A549 (cell line): ENCODE data around the gene GAA. TPM values are rescaled to one million over a fixed set of nuclear protein-coding genes. Genes with fewer than 3 reads are reported as not detected.

Source experiments
- ATAC-seq, 2 experiments: fragments of 200-7000 bp in 1 of 2; fragments of >200 bp in 1 of 2; cut with Nextera tagmentation in 1 of 2; cut with Tn5 transposase in 1 of 2; 3 replicates each; pipeline versions ENCODE4 v1.8.0 to v1.9.1; 2018 to 2020; ENCODE audit warnings: mild to moderate bottlenecking in 1 of 2, moderate library complexity in 1 of 2
- CTCF ChIA-PET: fragments of 300-600 bp; sonication (Branson Sonifier 250); formaldehyde crosslinking; extraction: SDS; loops from one replicate; lab custom pipeline; 2021; ENCODE audit warnings: antibody characterized with exemption, inconsistent platforms; lab: Yijun Ruan, JAX
- POLR2A ChIA-PET: fragments of 350-600 bp; formaldehyde crosslinking; extraction: SDS; loops from one replicate; lab custom pipeline; 2021; ENCODE audit warnings: antibody characterized with exemption, inconsistent platforms; lab: Yijun Ruan, JAX
- DNase-seq, 2 experiments: peaks; one replicate each; pipeline versions ENCODE4 v3.0.0 to v3.0.0-alpha.2; 2011 to 2016; ENCODE audit warnings: low read depth in 1 of 2, low spot score in 1 of 2
- FAIRE-seq: peaks from 2 replicates; lab custom pipeline; 2011; peaks lifted over from hg19 to GRCh38; lab: Jason Lieb, UNC
- H3K27ac ChIP-seq, 2 experiments: fragments of >200 bp; sonication (Bioruptor Twin); formaldehyde crosslinking; 3 replicates each; pipeline ENCODE4 v1.5.1; 2016 to 2017
- H3K4me1 ChIP-seq: fragments of >200 bp; sonication (Bioruptor Twin); formaldehyde crosslinking; 3 replicates; pipeline ENCODE4 v1.6.1; 2016
- H3K4me2 ChIP-seq: fragments of >200 bp; sonication (Bioruptor Twin); formaldehyde crosslinking; 3 replicates; pipeline ENCODE4 v1.6.1; 2016
- H3K4me3 ChIP-seq: fragments of >200 bp; sonication (Bioruptor Twin); formaldehyde crosslinking; 3 replicates; pipeline ENCODE4 v1.5.1; 2016
- H3K9me3 ChIP-seq: fragments of >200 bp; sonication (Bioruptor Twin); formaldehyde crosslinking; 3 replicates; pipeline ENCODE4 v1.6.1; 2016
- BHLHE40 ChIP-seq: IDR thresholded peaks from 2 replicates; pipeline ENCODE4 v1.6.1; 2012; ENCODE audit warnings: low read depth, low read length, inconsistent platforms
- CBX2 ChIP-seq: fragments of 200-600 bp; sonication (generic); IDR thresholded peaks from 2 replicates; pipeline ENCODE4 v1.6.1; 2016; ENCODE audit warnings: low read depth, mild to moderate bottlenecking, borderline replicate concordance
- CBX8 ChIP-seq: fragments of 200-600 bp; sonication (generic); IDR thresholded peaks from 2 replicates; pipeline ENCODE4 v1.6.1; 2016
- ELK1 ChIP-seq: fragments of 150-350 bp; IDR thresholded peaks from 2 replicates; pipeline ENCODE4 v1.6.1; 2014; ENCODE audit warnings: low read depth, mild to moderate bottlenecking, low read length
- EP300 ChIP-seq, 2 experiments: fragments of >200 bp; sonication (Bioruptor Twin); formaldehyde crosslinking; IDR thresholded peaks; 2 replicates in 1 of 2; 3 replicates in 1 of 2; pipeline ENCODE4 v1.6.1; 2016 to 2017
- ESRRA ChIP-seq: fragments of 150-350 bp; IDR thresholded peaks from 2 replicates; pipeline ENCODE4 v1.6.1; 2014; ENCODE audit warnings: mild to moderate bottlenecking, low read length, borderline replicate concordance
- FOSB ChIP-seq: fragments of 250-450 bp; sonication (Bioruptor Pico); IDR thresholded peaks from 2 replicates; pipeline ENCODE4 v1.5.0; 2020; ENCODE audit warnings: mild to moderate bottlenecking, moderate library complexity
- FOSL2 ChIP-seq, 2 experiments: fragments of 450-650 bp in 1 of 2; fragments of >200 bp in 1 of 2; sonication (Bioruptor Twin) in 1 of 2; formaldehyde crosslinking; IDR thresholded peaks; 2 replicates each; pipeline versions ENCODE4 v1.5.0 to v1.6.1; 2016 to 2020; ENCODE audit warnings: mild to moderate bottlenecking in 1 of 2, moderate library complexity in 1 of 2
- FOXS1 ChIP-seq: fragments of 250-450 bp; sonication (Bioruptor Pico); IDR thresholded peaks from 2 replicates; pipeline ENCODE4 v1.5.0; 2020; ENCODE audit warnings: mild to moderate bottlenecking, moderate library complexity
- HOXA7 ChIP-seq: fragments of 250-450 bp; sonication (Bioruptor Pico); IDR thresholded peaks from 2 replicates; pipeline ENCODE4 v1.5.0; 2020; ENCODE audit warnings: mild to moderate bottlenecking, moderate library complexity
- HOXB13 ChIP-seq: fragments of 250-450 bp; sonication (Bioruptor Pico); IDR thresholded peaks from 2 replicates; pipeline ENCODE4 v1.5.0; 2020; ENCODE audit warnings: low read depth, mild to moderate bottlenecking, moderate library complexity
- HOXB5 ChIP-seq: fragments of 250-450 bp; sonication (Bioruptor Pico); IDR thresholded peaks from 2 replicates; pipeline ENCODE4 v1.5.0; 2020; ENCODE audit warnings: mild to moderate bottlenecking, moderate library complexity
- JUN ChIP-seq, 2 experiments: fragments of >200 bp; sonication (Bioruptor Twin); formaldehyde crosslinking; IDR thresholded peaks; 2 replicates in 1 of 2; 3 replicates in 1 of 2; pipeline ENCODE4 v1.6.1; 2016 to 2017
- MAZ ChIP-seq: fragments of 150-350 bp; IDR thresholded peaks from 2 replicates; pipeline ENCODE4 v1.6.1; 2014; ENCODE audit warnings: antibody characterized with exemption, low read depth, low read length, borderline replicate concordance
- NFE2L2 ChIP-seq: fragments of 150-350 bp; conservative IDR thresholded peaks from 2 replicates; pipeline ENCODE4 v1.6.1; 2014; ENCODE audit warnings: low read length
- PBX3 ChIP-seq: IDR thresholded peaks from 2 replicates; pipeline ENCODE4 v1.6.1; 2012
- RCOR1 ChIP-seq: fragments of 150-350 bp; IDR thresholded peaks from 2 replicates; pipeline ENCODE4 v1.6.1; 2014; ENCODE audit warnings: antibody characterized with exemption, low read length, low read depth
- SREBF2 ChIP-seq: fragments of 450-650 bp; IDR thresholded peaks from 2 replicates; pipeline ENCODE4 v1.6.1; 2014; ENCODE audit warnings: mild to moderate bottlenecking, moderate library complexity
- TP53 ChIP-seq: fragments of 250-450 bp; sonication (Bioruptor Pico); IDR thresholded peaks from 2 replicates; pipeline ENCODE4 v1.5.0; 2021; ENCODE audit warnings: mild to moderate bottlenecking, moderate library complexity
- ZC3H11A ChIP-seq: fragments of 450-650 bp; IDR thresholded peaks from 2 replicates; pipeline ENCODE4 v1.6.1; 2014; ENCODE audit warnings: antibody characterized with exemption, mild to moderate bottlenecking
- ZFP36 ChIP-seq: fragments of 450-650 bp; IDR thresholded peaks from 2 replicates; pipeline ENCODE4 v1.6.1; 2014; ENCODE audit warnings: borderline replicate concordance; ENCODE audit not compliant: partially characterized antibody
- ZSCAN20 ChIP-seq: fragments of 250-450 bp; sonication (Bioruptor Pico); IDR thresholded peaks from 2 replicates; pipeline ENCODE4 v1.8.0; 2022; ENCODE audit warnings: mild to moderate bottlenecking, moderate library complexity
- whole genome bisulfite sequencing: methylation state at CpG from one replicate; pipeline ENCODE4 v1.1.6; 2017; ENCODE audit errors: missing lambda C conversion rate; 5-methylcytosine and 5-hydroxymethylcytosine counted together
- polyA plus RNA-seq, 4 experiments: library from polyadenylated mRNA; depleted of rRNA in 3 of 4; stranded (reverse); fragments of >200 nt; fragmentation: RNase III in 1 of 4; extraction: RNeasy Plus Mini Kit Qiagen cat#74134 plus additional on column Dnase treatment in 1 of 4; gene quantifications; 2 replicates in 3 of 4; 3 replicates in 1 of 4; pipeline ENCODE4 v1.2.3, GENCODE V29; 2011 to 2017
- TF ChIP-seq, protein P1 (sequence below): IDR thresholded peaks from 2 replicates; pipeline ENCODE4 v1.6.1; 2012; ENCODE audit warnings: low read depth, borderline replicate concordance
- TF ChIP-seq, protein P2 (sequence below): fragments of 250-450 bp; sonication (Bioruptor Pico); IDR thresholded peaks from 2 replicates; pipeline ENCODE4 v1.5.0; 2021; ENCODE audit warnings: mild to moderate bottlenecking, moderate library complexity, borderline replicate concordance
- TF ChIP-seq, protein P3 (sequence below): fragments of 200-600 bp; sonication (generic); IDR thresholded peaks from 2 replicates; pipeline ENCODE4 v1.6.1; 2016; ENCODE audit warnings: antibody characterized with exemption, mild to moderate bottlenecking, moderate library complexity

GAA gene
- polyA plus RNA-seq, 2 of the 4 experiments (the other 2 are of a cell fraction): 5.7 to 47.4 TPM

- ChIA-PET CTCF (interaction anchor here (1.2 to 11.7 kb wide), 2 partner anchors 10 to 105 kb away, joined by 4 to 99 read pairs; partner anchors contain the start of gene GAA), POLR2A (no interaction called here)
- DNase-seq: no peak
- Histone ChIP-seq H3K4me2 (no peak overlapping the region), H3K27ac (no peak overlapping the region), H3K4me3 (no peak overlapping the region), H3K4me1 (no peaks in the 10 kb centered on the region), H3K9me3 (no peaks in the 10 kb centered on the region)
- TF ChIP-seq HOXA7: no peak
- no peak for TF ChIP-seq TP53 (CRISPR knock-in tag)
- no peak for TF ChIP-seq MAZ
- TF ChIP-seq SREBF2: no peak
- no peak for TF ChIP-seq CBX8
- TF ChIP-seq PBX3: no peak
- no peak for TF ChIP-seq ELK1
- no peak for TF ChIP-seq FOXS1 (CRISPR knock-in tag)
- no peak for TF ChIP-seq HOXB5 (CRISPR knock-in tag)
- no peak for TF ChIP-seq FOSL2 (IDR thresholded peaks at IDR 0.05)
- TF ChIP-seq FOSL2 (CRISPR knock-in tag; IDR thresholded peaks at IDR 0.05): no peak
- TF ChIP-seq, protein P1, sequence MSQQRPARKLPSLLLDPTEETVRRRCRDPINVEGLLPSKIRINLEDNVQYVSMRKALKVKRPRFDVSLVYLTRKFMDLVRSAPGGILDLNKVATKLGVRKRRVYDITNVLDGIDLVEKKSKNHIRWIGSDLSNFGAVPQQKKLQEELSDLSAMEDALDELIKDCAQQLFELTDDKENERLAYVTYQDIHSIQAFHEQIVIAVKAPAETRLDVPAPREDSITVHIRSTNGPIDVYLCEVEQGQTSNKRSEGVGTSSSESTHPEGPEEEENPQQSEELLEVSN: no peak
- no peak for TF ChIP-seq NFE2L2
- TF ChIP-seq FOSB (CRISPR knock-in tag): no peak
- no peak for TF ChIP-seq EP300 (IDR thresholded peaks at IDR 0.05)
- no peak for FAIRE-seq
- WGBS: 89% methylated on average over 19 of the region's 21 CpGs
- no peak for ATAC-seq
Observed at GRCh38 chr17:80110927-80111701, 9.7 kb downstream of the GAA start.

- Histone ChIP-seq H3K9me3 (no peaks in the 10 kb centered on the region), H3K4me1 (no peaks in the 10 kb centered on the region), H3K4me2 (no peak overlapping the region), H3K27ac (no peak overlapping the region), H3K4me3 (no peak overlapping the region)
- ChIA-PET CTCF (interaction anchor here (0.8 to 11.7 kb wide), 5 partner anchors 8 to 84 kb away, joined by 3 to 99 read pairs (median 4); partner anchors contain the start of gene GAA), POLR2A (interaction anchor here (1.3 kb wide), 1 partner anchor 10 kb away, joined by 6 read pairs; the partner anchor contains the start of gene GAA)
- DNase-seq (peak in 1 of 2 experiments; percentile 36), ATAC-seq (peak; percentile 63 to 71; a peak in 5 of 6 replicates), FAIRE-seq (no peak)
- 86% methylated on average over 25 of the region's 26 CpGs for WGBS
- TF ChIP-seq TP53 (CRISPR knock-in tag): no peak
- no peak for TF ChIP-seq HOXA7
- TF ChIP-seq CBX2: no peak
- TF ChIP-seq, protein P2, sequence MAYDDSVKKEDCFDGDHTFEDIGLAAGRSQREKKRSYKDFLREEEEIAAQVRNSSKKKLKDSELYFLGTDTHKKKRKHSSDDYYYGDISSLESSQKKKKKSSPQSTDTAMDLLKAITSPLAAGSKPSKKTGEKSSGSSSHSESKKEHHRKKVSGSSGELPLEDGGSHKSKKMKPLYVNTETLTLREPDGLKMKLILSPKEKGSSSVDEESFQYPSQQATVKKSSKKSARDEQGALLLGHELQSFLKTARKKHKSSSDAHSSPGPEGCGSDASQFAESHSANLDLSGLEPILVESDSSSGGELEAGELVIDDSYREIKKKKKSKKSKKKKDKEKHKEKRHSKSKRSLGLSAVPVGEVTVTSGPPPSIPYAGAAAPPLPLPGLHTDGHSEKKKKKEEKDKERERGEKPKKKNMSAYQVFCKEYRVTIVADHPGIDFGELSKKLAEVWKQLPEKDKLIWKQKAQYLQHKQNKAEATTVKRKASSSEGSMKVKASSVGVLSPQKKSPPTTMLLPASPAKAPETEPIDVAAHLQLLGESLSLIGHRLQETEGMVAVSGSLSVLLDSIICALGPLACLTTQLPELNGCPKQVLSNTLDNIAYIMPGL: no peak
- TF ChIP-seq JUN (IDR thresholded peaks at IDR 0.05): no peak
- TF ChIP-seq ZSCAN20: no peak
- no peak for TF ChIP-seq ZC3H11A
- TF ChIP-seq HOXB13: no peak
- no peak for TF ChIP-seq RCOR1
- TF ChIP-seq, protein P3, sequence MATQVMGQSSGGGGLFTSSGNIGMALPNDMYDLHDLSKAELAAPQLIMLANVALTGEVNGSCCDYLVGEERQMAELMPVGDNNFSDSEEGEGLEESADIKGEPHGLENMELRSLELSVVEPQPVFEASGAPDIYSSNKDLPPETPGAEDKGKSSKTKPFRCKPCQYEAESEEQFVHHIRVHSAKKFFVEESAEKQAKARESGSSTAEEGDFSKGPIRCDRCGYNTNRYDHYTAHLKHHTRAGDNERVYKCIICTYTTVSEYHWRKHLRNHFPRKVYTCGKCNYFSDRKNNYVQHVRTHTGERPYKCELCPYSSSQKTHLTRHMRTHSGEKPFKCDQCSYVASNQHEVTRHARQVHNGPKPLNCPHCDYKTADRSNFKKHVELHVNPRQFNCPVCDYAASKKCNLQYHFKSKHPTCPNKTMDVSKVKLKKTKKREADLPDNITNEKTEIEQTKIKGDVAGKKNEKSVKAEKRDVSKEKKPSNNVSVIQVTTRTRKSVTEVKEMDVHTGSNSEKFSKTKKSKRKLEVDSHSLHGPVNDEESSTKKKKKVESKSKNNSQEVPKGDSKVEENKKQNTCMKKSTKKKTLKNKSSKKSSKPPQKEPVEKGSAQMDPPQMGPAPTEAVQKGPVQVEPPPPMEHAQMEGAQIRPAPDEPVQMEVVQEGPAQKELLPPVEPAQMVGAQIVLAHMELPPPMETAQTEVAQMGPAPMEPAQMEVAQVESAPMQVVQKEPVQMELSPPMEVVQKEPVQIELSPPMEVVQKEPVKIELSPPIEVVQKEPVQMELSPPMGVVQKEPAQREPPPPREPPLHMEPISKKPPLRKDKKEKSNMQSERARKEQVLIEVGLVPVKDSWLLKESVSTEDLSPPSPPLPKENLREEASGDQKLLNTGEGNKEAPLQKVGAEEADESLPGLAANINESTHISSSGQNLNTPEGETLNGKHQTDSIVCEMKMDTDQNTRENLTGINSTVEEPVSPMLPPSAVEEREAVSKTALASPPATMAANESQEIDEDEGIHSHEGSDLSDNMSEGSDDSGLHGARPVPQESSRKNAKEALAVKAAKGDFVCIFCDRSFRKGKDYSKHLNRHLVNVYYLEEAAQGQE: no peak
- no peak for TF ChIP-seq ESRRA
- no peak for TF ChIP-seq BHLHE40
- no peak for TF ChIP-seq ZFP36
Observed at GRCh38 chr17:80111702-80112470, 10.5 kb downstream of the GAA start.
